Panc1 (cell line): ENCODE data around the gene EWSR1.

ENCODE experiments used
- CTCF ChIP-seq: fragments of 450-650 bp; IDR thresholded peaks from 2 replicates; pipeline ENCODE4 v1.5.1; 2017; ENCODE audit warnings: mild to moderate bottlenecking
- POLR2AphosphoS5 ChIP-seq: IDR thresholded peaks from 2 replicates; pipeline ENCODE4 v1.6.1; 2012; ENCODE audit warnings: mild to moderate bottlenecking, low read depth, low read length, moderate library complexity
- REST ChIP-seq, 2 experiments: IDR thresholded peaks; 2 replicates each; pipeline ENCODE4 v1.6.1; 2011 to 2012; ENCODE audit warnings: low read depth in 2 of 2, control low read depth in 1 of 2, low read length in 1 of 2, mild to moderate bottlenecking in 1 of 2, moderate library complexity in 1 of 2; ENCODE audit not compliant: insufficient read depth in 1 of 2
- SIN3A ChIP-seq: IDR thresholded peaks from 2 replicates; pipeline ENCODE4 v1.6.1; 2012; ENCODE audit warnings: low read depth, mild to moderate bottlenecking, low read length, moderate library complexity, borderline replicate concordance; ENCODE audit not compliant: insufficient read depth
- TCF7L2 ChIP-seq: IDR thresholded peaks from 2 replicates; pipeline ENCODE4 v1.6.1; 2011; ENCODE audit warnings: mild to moderate bottlenecking, low read depth, low read length, inconsistent platforms

- TF ChIP-seq CTCF (no peak), POLR2AphosphoS5 (no peak), REST (IDR thresholded peaks at IDR 0.05; ENCODE audit: insufficient read depth in 1 of 2, low read depth in 2 of 2, low read length in 1 of 2) (no peak), TCF7L2 (no peak), SIN3A (no peak)
Measured at GRCh38 chr22:29251981-29252911, 15.8 kb upstream of the EWSR1 start.
